IPS-18a (cell line): ENCODE measurements around the gene RYR2.

Experiments used
- H3K27ac ChIP-seq: one replicate; pipeline ENCODE4 v1.5.1; 2013; ENCODE audit warnings: low read length
- H3K27me3 ChIP-seq: one replicate; pipeline ENCODE4 v1.6.1; 2013; ENCODE audit warnings: mild to moderate bottlenecking, low read length; ENCODE audit not compliant: control insufficient read depth, insufficient read depth
- H3K36me3 ChIP-seq: one replicate; pipeline ENCODE4 v1.6.1; 2013; ENCODE audit warnings: low read depth, low read length; ENCODE audit not compliant: control insufficient read depth
- H3K4me1 ChIP-seq: one replicate; pipeline ENCODE4 v1.6.1; 2013; ENCODE audit warnings: low read depth, low read length; ENCODE audit not compliant: control insufficient read depth
- H3K4me3 ChIP-seq: one replicate; pipeline ENCODE4 v1.5.1; 2013; ENCODE audit warnings: low read length
- H3K9ac ChIP-seq: one replicate; pipeline ENCODE4 v1.6.1; 2013; ENCODE audit warnings: mild to moderate bottlenecking, low read length, moderate library complexity
- H3K9me3 ChIP-seq: one replicate; pipeline ENCODE4 v1.6.1; 2013; ENCODE audit warnings: low read depth, low read length; ENCODE audit not compliant: control insufficient read depth

The RYR2 gene

GRCh38 chr1:237041795-237042525 is at the start of gene RYR2:
Gene RYR2, plus strand, starts transcription at chr1:237042184. Its CDS starts 338 bp downstream, at chr1:237042522.
- Histone ChIP-seq H3K36me3 (no peaks in the 10 kb centered on the region), H3K9ac (no peak within 1 kb of the TSS), H3K27ac (no peak within 1 kb of the TSS), H3K27me3 (peaks cover 47% of the 10 kb centered on the region), H3K9me3 (no peaks in the 10 kb centered on the region), H3K4me1 (peaks cover 38% of the 10 kb centered on the region), H3K4me3 (peak within 1 kb of the TSS; percentile 64)

GRCh38 chr1:236992449-236992848 is 49.5 kb upstream of the RYR2 start:
- Histone ChIP-seq H3K36me3 (no peaks in the 10 kb centered on the region), H3K4me1 (no peaks in the 10 kb centered on the region), H3K27me3 (no peaks in the 10 kb centered on the region), H3K9ac (no peak overlapping the region), H3K9me3 (peaks cover 5% of the 10 kb centered on the region), H3K4me3 (no peak overlapping the region), H3K27ac (no peak overlapping the region)

DNA sequence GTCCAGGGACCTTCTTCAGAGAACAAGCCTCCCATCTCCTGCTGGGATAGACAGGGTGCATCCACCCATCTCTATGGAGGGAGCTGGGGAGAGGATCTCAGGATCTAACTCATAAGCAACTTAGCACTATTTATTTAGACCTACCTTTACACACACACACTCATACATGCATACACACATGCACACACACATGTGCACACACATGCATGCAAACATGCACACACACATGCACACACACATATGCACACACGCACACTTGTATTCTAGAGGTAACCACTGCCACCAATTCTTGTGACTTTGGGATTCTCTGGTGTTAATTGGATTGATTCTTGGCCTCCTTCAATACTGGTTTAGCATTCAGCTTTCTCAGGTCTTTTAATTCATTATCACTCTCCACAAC is 47.5 kb upstream of the RYR2 start:
- Histone ChIP-seq H3K27ac (no peak overlapping the region), H3K27me3 (no peaks in the 10 kb centered on the region)

GRCh38 chr1:236997361-236997760 is 44.6 kb upstream of the RYR2 start:
- Histone ChIP-seq H3K36me3 (no peaks in the 10 kb centered on the region), H3K4me1 (peaks cover 8% of the 10 kb centered on the region), H3K9me3 (no peaks in the 10 kb centered on the region), H3K9ac (no peak overlapping the region), H3K27ac (no peak overlapping the region), H3K27me3 (no peaks in the 10 kb centered on the region), H3K4me3 (no peak overlapping the region)

More for the DNA sequence above, 47.5 kb upstream of the RYR2 start:
- Histone ChIP-seq H3K36me3 (no peaks in the 10 kb centered on the region), H3K9me3 (peaks cover 4% of the 10 kb centered on the region), H3K4me1 (peaks cover 8% of the 10 kb centered on the region), H3K9ac (no peak overlapping the region), H3K4me3 (no peak overlapping the region)

DNA sequence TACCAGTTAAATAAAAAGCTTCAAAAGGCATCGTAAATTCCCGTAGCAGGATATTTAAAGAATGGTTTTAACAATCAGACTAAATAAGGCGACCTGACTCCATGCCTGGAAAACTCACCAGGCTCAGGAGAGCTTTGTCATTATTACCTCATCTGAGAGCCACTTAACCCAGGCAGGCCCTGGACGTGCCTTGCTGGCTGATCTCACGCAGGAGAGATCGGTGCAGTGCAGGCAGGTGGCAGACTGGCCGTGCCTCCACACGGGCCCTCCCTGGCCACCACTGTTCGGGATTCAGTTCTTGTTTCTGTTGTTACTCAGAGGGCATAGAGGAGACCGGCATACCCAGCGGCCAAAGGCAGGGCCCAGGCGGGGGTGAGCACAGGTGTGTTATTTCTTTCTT is 44.1 kb upstream of the RYR2 start:
- Histone ChIP-seq H3K9ac (no peak overlapping the region), H3K27ac (no peak overlapping the region), H3K9me3 (no peaks in the 10 kb centered on the region), H3K27me3 (no peaks in the 10 kb centered on the region), H3K36me3 (no peaks in the 10 kb centered on the region), H3K4me3 (no peak overlapping the region), H3K4me1 (peaks cover 8% of the 10 kb centered on the region)

DNA sequence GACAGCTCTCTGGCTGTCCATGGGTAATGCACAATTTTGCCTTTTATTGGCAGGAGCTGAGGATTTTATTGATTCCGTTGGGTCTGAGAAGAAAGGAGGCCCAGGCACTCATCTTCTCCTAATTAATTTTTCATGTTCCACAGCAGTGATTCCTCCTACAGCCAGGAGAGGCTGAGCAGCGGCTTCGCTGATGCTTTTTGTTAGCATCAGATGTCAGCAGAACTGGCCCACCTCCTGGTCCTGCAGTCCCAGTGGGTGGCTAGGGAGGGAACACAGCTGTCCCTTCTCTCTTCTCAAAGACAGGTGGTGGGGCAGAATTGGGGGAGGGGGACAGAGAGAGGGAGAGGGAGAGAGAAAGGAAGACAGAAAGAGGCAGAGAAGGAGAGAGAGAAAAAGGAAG is 43.4 kb upstream of the RYR2 start:
- H3K9ac ChIP-seq = no peak overlapping the region
- H3K9me3 ChIP-seq = no peaks in the 10 kb centered on the region
- no peak overlapping the region for H3K27ac ChIP-seq
- H3K27me3 ChIP-seq = no peaks in the 10 kb centered on the region
- H3K36me3 ChIP-seq = no peaks in the 10 kb centered on the region
- peaks cover 8% of the 10 kb centered on the region for H3K4me1 ChIP-seq
- H3K4me3 ChIP-seq = no peak overlapping the region

GRCh38 chr1:237000191-237000590 is 41.8 kb upstream of the RYR2 start:
- Histone ChIP-seq H3K4me3 (no peak overlapping the region), H3K36me3 (no peaks in the 10 kb centered on the region), H3K27me3 (no peaks in the 10 kb centered on the region), H3K27ac (no peak overlapping the region), H3K9ac (no peak overlapping the region), H3K4me1 (peaks cover 8% of the 10 kb centered on the region), H3K9me3 (no peaks in the 10 kb centered on the region)

DNA sequence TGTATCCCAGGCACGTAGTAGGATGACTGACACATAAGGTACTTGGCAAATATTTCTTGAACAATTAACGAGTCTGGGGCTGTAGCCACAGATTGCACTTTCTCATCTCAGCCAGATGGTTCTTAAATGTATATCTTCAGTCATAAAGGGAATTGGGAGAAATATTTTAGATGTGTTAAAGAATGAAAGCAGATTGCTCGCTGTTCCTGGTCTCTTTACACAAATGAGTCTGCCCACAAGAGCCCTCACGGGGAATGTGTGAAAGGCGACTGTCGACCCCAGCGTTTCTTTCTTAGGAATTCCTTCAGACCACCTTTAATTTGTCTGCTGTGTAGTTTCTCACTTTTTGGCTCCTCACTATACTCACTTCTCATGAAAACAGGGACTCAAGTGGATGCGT is 38.5 kb upstream of the RYR2 start:
- no peak overlapping the region for H3K4me3 ChIP-seq
- no peaks in the 10 kb centered on the region for H3K9me3 ChIP-seq
- H3K27ac ChIP-seq = no peak overlapping the region
- no peaks in the 10 kb centered on the region for H3K36me3 ChIP-seq
- peaks cover under 1% of the 10 kb centered on the region for H3K4me1 ChIP-seq
- no peaks in the 10 kb centered on the region for H3K27me3 ChIP-seq
- no peak overlapping the region for H3K9ac ChIP-seq

DNA sequence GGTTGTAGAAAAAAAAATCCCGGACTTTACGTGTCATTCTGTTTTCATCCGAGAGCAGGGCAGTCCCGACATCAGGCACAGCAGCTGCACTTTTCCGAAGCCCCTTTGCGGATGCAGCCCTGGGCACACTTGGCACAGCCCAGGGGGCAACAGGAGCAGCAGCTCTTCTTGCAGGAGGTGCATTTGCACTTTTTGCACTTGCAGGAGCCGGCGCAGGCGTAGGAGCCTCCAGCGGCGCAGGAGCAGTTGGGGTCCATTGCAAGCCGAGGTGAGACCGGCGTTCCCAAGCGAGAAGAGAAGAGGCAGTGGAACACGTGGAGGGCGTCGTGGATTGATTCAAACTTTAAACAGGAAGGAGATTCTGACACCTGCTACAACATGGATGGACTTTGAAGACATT is 37.9 kb upstream of the RYR2 start, which contains the start of gene MT1HL1:
Gene MT1HL1, minus strand, starts transcription at position 326 of the 400 bp plus-strand sequence. Its CDS starts 69 bp downstream, at position 257.
- H3K27me3 ChIP-seq = no peaks in the 10 kb centered on the region
- no peak within 1 kb of the TSS for H3K27ac ChIP-seq
- H3K4me1 ChIP-seq = peaks cover 6% of the 10 kb centered on the region
- H3K4me3 ChIP-seq = no peak within 1 kb of the TSS
- H3K36me3 ChIP-seq = no peaks in the 10 kb centered on the region
- H3K9me3 ChIP-seq = no peaks in the 10 kb centered on the region
- H3K9ac ChIP-seq = no peak within 1 kb of the TSS

GRCh38 chr1:237005674-237006073 is 36.3 kb upstream of the RYR2 start:
- Histone ChIP-seq H3K27ac (no peak overlapping the region), H3K36me3 (no peaks in the 10 kb centered on the region), H3K9ac (no peak overlapping the region), H3K9me3 (no peaks in the 10 kb centered on the region), H3K27me3 (no peaks in the 10 kb centered on the region), H3K4me3 (no peak overlapping the region), H3K4me1 (peaks cover 18% of the 10 kb centered on the region)

DNA sequence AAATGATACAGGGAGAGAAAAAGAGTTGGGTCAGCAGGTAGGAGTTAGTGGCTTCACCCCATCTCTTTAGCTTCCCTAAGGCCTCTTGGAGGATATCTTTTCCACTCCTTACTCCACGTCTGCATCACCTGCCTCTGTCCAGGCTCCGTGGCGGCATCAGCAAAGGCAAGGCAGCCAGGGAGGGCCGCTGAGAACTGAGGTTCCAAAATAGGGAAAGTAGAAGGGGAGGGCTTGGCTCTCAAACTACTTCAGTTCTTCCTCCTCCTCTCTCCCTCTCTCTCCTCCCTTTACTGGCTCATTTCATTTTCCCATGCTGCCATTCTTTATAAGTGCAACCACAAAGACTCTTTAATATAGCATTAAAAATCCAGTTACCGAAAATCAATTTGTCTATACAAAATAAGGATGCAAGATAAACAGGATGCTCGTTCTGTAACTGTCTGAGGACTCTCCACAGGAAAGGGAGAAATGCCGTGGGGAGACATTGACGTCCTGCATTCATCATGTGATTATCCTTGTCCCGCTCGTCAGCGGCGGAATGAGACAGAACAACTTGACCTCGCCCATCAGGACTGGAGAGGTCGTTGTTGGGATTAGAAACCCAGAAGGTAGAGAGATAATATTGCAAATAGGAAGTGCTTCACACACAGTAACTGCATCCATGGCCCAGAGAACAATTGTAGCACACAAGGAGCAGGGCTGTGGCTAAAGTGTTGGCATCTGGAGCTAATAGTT is 34.7 kb upstream of the RYR2 start:
- Histone ChIP-seq H3K4me3 (no peak overlapping the region), H3K27me3 (no peaks in the 10 kb centered on the region), H3K4me1 (peaks cover 18% of the 10 kb centered on the region)

GRCh38 chr1:237009611-237010010 is 32.4 kb upstream of the RYR2 start:
- no peaks in the 10 kb centered on the region for H3K36me3 ChIP-seq
- H3K4me1 ChIP-seq = peaks cover 18% of the 10 kb centered on the region
- no peaks in the 10 kb centered on the region for H3K27me3 ChIP-seq
- no peak overlapping the region for H3K9ac ChIP-seq
- H3K4me3 ChIP-seq = peak overlapping the region; percentile 3
- H3K9me3 ChIP-seq = no peaks in the 10 kb centered on the region
- no peak overlapping the region for H3K27ac ChIP-seq

More for the DNA sequence above, 34.7 kb upstream of the RYR2 start:
- H3K9ac ChIP-seq = no peak overlapping the region
- no peak overlapping the region for H3K27ac ChIP-seq
- H3K9me3 ChIP-seq = no peaks in the 10 kb centered on the region
- no peaks in the 10 kb centered on the region for H3K36me3 ChIP-seq
